ENCODE measurements around the gene PLIN4. TPM values are rescaled to one million over a fixed set of nuclear protein-coding genes. Genes with fewer than 3 reads are reported as not detected.

The PLIN4 gene
- total and polyA plus RNA-seq, 12 donors: 0.09 to 25.4 (median 2.5) TPM

DNA sequence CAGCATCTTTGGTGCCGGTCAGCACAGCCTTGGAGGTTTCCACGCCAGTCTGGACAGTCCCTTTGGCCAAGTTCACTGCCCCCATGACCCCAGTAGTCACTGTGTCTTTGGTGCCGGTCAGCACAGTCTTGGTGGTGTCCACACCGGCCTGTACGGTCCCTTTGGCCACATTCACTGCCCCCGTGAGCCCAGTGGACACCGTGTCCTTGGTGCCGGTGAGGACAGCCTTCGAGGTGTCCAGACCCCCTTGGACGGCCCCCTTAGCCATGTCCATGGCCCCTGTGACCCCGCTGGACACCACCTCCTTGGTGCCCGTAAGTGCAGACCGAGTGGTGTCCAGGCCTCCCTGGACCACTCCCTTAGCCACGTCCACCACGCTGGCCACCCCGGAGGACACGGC, 5.0 kb downstream of the PLIN4 start:
- H3K9me3 ChIP-seq (replicated peaks in 1 of 3): no peaks in the 10 kb centered on the region
- no peaks in the 10 kb centered on the region for H3K27me3 ChIP-seq
- H3K4me3 ChIP-seq: no peak overlapping the region
- H3K36me3 ChIP-seq (replicated peaks in 1 of 2): no peaks in the 10 kb centered on the region
- 84 to 92% (median 89%) methylated on average over 12 to 17 of the region's 17 CpGs for WGBS, 4 donors
- no peak overlapping the region for H3K27ac ChIP-seq
- TF ChIP-seq POLR2A (IDR thresholded peaks at IDR 0.05) (no peak), CTCF (IDR thresholded peaks at IDR 0.05) (no peak)
- no peak for DNase-seq
- no peaks in the 10 kb centered on the region for H3K4me1 ChIP-seq (replicated peaks in 1 of 2)
- intact Hi-C loops (cut with DNase I): no loop called here

DNA sequence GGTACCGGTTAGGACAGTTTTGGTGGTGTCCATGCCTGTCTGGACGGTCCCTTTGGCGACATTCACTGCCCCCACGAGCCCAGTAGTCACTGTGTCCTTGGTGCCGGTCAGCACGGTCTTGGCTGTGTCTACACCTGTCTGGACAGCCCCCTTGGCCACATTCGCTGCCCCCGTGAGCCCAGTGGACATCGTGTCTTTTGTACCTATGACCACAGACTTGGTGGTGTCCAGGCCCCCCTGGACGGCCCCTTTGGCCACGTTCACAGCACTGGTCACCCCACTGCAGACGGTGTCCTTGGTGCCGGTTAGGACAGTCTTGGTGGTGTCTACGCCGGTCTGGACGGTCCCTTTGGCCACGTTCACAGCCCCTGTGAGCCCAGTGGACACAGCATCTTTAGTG, 6.2 kb downstream of the PLIN4 start:
- Histone ChIP-seq H3K36me3 (replicated peaks in 1 of 2) (no peaks in the 10 kb centered on the region), H3K4me3 (no peak overlapping the region), H3K27ac (no peak overlapping the region), H3K9me3 (replicated peaks in 1 of 3) (no peaks in the 10 kb centered on the region), H3K27me3 (no peaks in the 10 kb centered on the region), H3K4me1 (replicated peaks in 1 of 2) (peaks cover 0 to 1% of the 10 kb centered on the region in 2 donors)
- TF ChIP-seq CTCF (IDR thresholded peaks at IDR 0.05) (no peak), POLR2A (IDR thresholded peaks at IDR 0.05) (no peak)
- no peak for DNase-seq
- intact Hi-C loops (cut with DNase I): no loop called here
- 73 to 86% (median 79%) methylated on average over 15 to 17 of the region's 17 CpGs for WGBS, 4 donors

- H3K27me3 ChIP-seq: no peaks in the 10 kb centered on the region
- H3K4me1 ChIP-seq (replicated peaks in 1 of 2): peaks cover 0 to 7% of the 10 kb centered on the region in 2 donors
- no peak for DNase-seq
- intact Hi-C loops (cut with DNase I): no loop called here
- H3K36me3 ChIP-seq (replicated peaks in 1 of 2): no peaks in the 10 kb centered on the region
- no peak overlapping the region for H3K4me3 ChIP-seq
- no peak overlapping the region for H3K27ac ChIP-seq
- TF ChIP-seq POLR2A (IDR thresholded peaks at IDR 0.05): no peak
- TF ChIP-seq CTCF (IDR thresholded peaks at IDR 0.05): no peak
- WGBS, 4 donors: 72 to 86% (median 83%) methylated on average over 22 to 27 of the region's 27 CpGs
- no peaks in the 10 kb centered on the region for H3K9me3 ChIP-seq (replicated peaks in 1 of 3)
These were observed 6.8 kb downstream of the PLIN4 start for GRCh38 chr19:4511300-4512054.

- WGBS, 4 donors: 74 to 92% (median 79%) methylated on average over 15 to 37 of the region's 37 CpGs
- no peak overlapping the region for H3K27ac ChIP-seq
- no peak for TF ChIP-seq POLR2A (IDR thresholded peaks at IDR 0.05)
- no peak for TF ChIP-seq CTCF (IDR thresholded peaks at IDR 0.05)
- no peaks in the 10 kb centered on the region for H3K9me3 ChIP-seq (replicated peaks in 1 of 3)
- intact Hi-C loops (cut with DNase I): no loop called here
- H3K4me1 ChIP-seq (replicated peaks in 1 of 2): peaks cover 0 to 8% of the 10 kb centered on the region in 2 donors
- no peaks in the 10 kb centered on the region for H3K36me3 ChIP-seq (replicated peaks in 1 of 2)
- H3K27me3 ChIP-seq: no peaks in the 10 kb centered on the region
- no peak overlapping the region for H3K4me3 ChIP-seq
- DNase-seq: no peak
These were observed 7.6 kb downstream of the PLIN4 start for GRCh38 chr19:4510435-4511255.
